ENCODE data around the gene CFAP251. TPM values are rescaled to one million over a fixed set of nuclear protein-coding genes. Genes with fewer than 3 reads are reported as not detected.

Gene CFAP251
- total and polyA plus RNA-seq, 8 donors = 0.29 to 2.8 (median 1.2) TPM; not detected in 2

- H3K4me1 ChIP-seq = no peaks in the 10 kb centered on the region
- H3K4me3 ChIP-seq = no peak overlapping the region
- peaks cover 0 to 27% (median 3%) of the 10 kb centered on the region in 4 donors for H3K36me3 ChIP-seq
- no peak overlapping the region for H3K27ac ChIP-seq
- no peaks in the 10 kb centered on the region for H3K27me3 ChIP-seq
- DNase-seq = no peak
- 80 to 91% (median 88%) methylated on average over 4 of the region's 4 CpGs for WGBS, 5 donors
- no peak for TF ChIP-seq POLR2A (IDR thresholded peaks at IDR 0.05)
- TF ChIP-seq EP300 (IDR thresholded peaks at IDR 0.05) = no peak
- no peak for TF ChIP-seq POLR2AphosphoS5 (IDR thresholded peaks at IDR 0.05)
- TF ChIP-seq CTCF (IDR thresholded peaks at IDR 0.05) = no peak
- intact Hi-C loops (cut with DNase I; ENCODE audit: low total_unique reads) = no loop called here
- no peaks in the 10 kb centered on the region for H3K9me3 ChIP-seq
Measured at GRCh38 chr12:121939992-121940766, 21.8 kb downstream of the CFAP251 start.

GRCh38 chr12:121942145-121942718 is 23.8 kb downstream of the CFAP251 start:
- H3K27me3 ChIP-seq = no peaks in the 10 kb centered on the region
- no peaks in the 10 kb centered on the region for H3K4me1 ChIP-seq
- TF ChIP-seq EP300 (IDR thresholded peaks at IDR 0.05) (no peak), POLR2A (IDR thresholded peaks at IDR 0.05) (no peak), CTCF (IDR thresholded peaks at IDR 0.05) (no peak), POLR2AphosphoS5 (IDR thresholded peaks at IDR 0.05) (no peak)
- H3K4me3 ChIP-seq = no peak overlapping the region
- intact Hi-C loops (cut with DNase I; ENCODE audit: low total_unique reads) = no loop called here
- no peaks in the 10 kb centered on the region for H3K9me3 ChIP-seq
- no peak for DNase-seq
- 95 to 98% (median 97%) methylated on average over 10 to 15 of the region's 15 CpGs for WGBS, 5 donors
- H3K36me3 ChIP-seq = peaks cover 0 to 21% (median under 1%) of the 10 kb centered on the region in 4 donors
- H3K27ac ChIP-seq = no peak overlapping the region

- H3K27me3 ChIP-seq = no peaks in the 10 kb centered on the region
- H3K27ac ChIP-seq = no peak overlapping the region
- intact Hi-C loops (cut with DNase I; ENCODE audit: low total_unique reads) = no loop called here
- DNase-seq = no peak
- no peaks in the 10 kb centered on the region for H3K9me3 ChIP-seq
- H3K4me3 ChIP-seq = no peak overlapping the region
- no peaks in the 10 kb centered on the region for H3K4me1 ChIP-seq
- TF ChIP-seq EP300 (IDR thresholded peaks at IDR 0.05) (no peak), CTCF (IDR thresholded peaks at IDR 0.05) (no peak), POLR2AphosphoS5 (IDR thresholded peaks at IDR 0.05) (no peak), POLR2A (IDR thresholded peaks at IDR 0.05) (no peak)
- peaks cover 0 to 12% (median 0%) of the 10 kb centered on the region in 4 donors for H3K36me3 ChIP-seq
Measured at GRCh38 chr12:121943926-121944325, 25.5 kb downstream of the CFAP251 start.

GRCh38 chr12:121946313-121947025 is 28.1 kb downstream of the CFAP251 start:
- 95 to 100% (median 98%) methylated on average over 2 of the region's 2 CpGs for WGBS, 5 donors
- H3K36me3 ChIP-seq = peaks cover 0 to 12% (median 0%) of the 10 kb centered on the region in 4 donors
- TF ChIP-seq CTCF (IDR thresholded peaks at IDR 0.05) (no peak), POLR2AphosphoS5 (IDR thresholded peaks at IDR 0.05) (no peak), EP300 (IDR thresholded peaks at IDR 0.05) (no peak), POLR2A (IDR thresholded peaks at IDR 0.05) (no peak)

More at GRCh38 chr12:121946313-121947025, 28.1 kb downstream of the CFAP251 start:
- no peak for DNase-seq
- intact Hi-C loops (cut with DNase I; ENCODE audit: low total_unique reads) = no loop called here
- H3K27me3 ChIP-seq = no peaks in the 10 kb centered on the region
- H3K27ac ChIP-seq = no peak overlapping the region
- H3K4me1 ChIP-seq = no peaks in the 10 kb centered on the region
- no peak overlapping the region for H3K4me3 ChIP-seq
- H3K9me3 ChIP-seq = no peaks in the 10 kb centered on the region

Measured in stomach (tissue), 9 donors.